HG03045 (cell line): ENCODE measurements around the gene DCTN3.

Experiments used
- ATAC-seq: cut with Tn5 transposase; IDR thresholded peaks from one replicate; pipeline ENCODE4 v1.9.1; 2021; ENCODE audit warnings: mild to moderate bottlenecking, moderate library complexity; ENCODE audit not compliant: unreplicated experiment

The DCTN3 gene

GRCh38 chr9:34575241-34575640, 45.1 kb downstream of the DCTN3 start:
- ATAC-seq: no peak

DNA sequence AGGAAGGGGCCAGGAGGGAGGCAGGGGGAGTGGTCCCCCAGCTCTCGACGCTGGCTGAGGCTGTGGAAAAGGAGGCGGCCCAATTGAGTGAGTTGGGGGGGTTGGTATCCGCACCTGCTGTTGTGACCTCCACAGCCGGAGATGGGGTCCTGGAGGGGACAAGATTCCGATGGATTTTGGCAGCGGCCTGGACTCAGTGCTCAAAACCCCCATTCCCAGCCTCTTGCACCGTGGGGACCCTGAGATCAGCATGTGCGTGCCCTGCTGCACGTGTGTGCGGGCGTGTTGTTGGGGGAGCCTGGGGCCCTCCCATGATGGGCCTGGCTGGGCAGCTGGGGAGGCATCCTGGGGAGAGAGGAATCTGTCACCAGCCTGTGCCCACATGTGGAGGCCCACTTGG, 45.7 kb downstream of the DCTN3 start:
- no peak for ATAC-seq

- no peak for ATAC-seq
Measured at GRCh38 chr9:34573599-34574325, 46.5 kb downstream of the DCTN3 start.

- no peak for ATAC-seq
Measured at GRCh38 chr9:34572628-34573027, 47.7 kb downstream of the DCTN3 start.

GRCh38 chr9:34572092-34572491, 48.2 kb downstream of the DCTN3 start:
- ATAC-seq: no peak

- ATAC-seq: no peak
Measured at GRCh38 chr9:34571481-34571810, 48.8 kb downstream of the DCTN3 start.

- ATAC-seq: no peak
Measured at GRCh38 chr9:34570809-34571480, 49.4 kb downstream of the DCTN3 start.

DNA sequence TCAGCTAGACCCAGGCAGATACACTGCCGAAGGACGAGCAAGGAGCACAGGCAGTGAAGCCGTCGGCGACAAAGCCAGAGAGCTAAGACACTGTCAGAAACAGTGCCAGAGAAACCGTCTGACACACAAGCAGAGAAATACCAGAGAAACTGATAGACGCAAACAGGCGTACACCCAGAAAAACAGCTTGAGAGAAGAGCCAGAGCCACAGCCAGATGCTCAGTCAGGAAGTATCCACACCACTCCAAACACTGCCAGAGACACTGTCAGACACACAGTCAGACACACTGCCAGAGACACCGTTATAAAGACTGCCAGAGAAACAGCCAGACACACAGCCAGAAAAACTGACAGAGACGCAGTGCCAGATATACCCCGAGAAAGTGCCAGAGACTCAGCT, 49.9 kb downstream of the DCTN3 start:
- no peak for ATAC-seq

- no peak for ATAC-seq
Measured at GRCh38 chr9:34568774-34569173, 51.5 kb downstream of the DCTN3 start.

DNA sequence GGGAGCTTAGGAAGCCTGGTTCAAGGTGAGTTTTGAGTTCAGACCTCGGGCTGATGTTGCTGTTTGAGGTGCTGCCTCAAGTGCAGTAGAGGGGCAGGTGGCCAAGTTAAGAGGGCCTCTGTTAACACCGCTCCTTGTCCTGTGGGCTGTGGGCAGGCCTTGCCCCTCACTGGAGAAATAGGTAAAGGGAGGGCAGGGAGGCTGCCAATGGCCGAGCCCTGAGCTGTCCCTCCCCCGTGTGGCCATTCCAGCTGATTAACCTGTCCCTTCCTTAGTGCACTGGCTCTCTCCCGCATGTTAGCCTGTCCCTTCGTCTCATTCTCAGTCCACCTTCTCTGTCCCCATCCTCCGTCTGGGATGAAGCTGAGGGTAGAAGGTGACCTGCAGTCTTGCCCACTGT, 52.2 kb downstream of the DCTN3 start:
- ATAC-seq: no peak

- no peak for ATAC-seq
Measured at GRCh38 chr9:34566972-34567371, 53.3 kb downstream of the DCTN3 start.

GRCh38 chr9:34566322-34566721, 54.0 kb downstream of the DCTN3 start:
- no peak for ATAC-seq

- no peak for ATAC-seq
Measured at GRCh38 chr9:34565856-34566255, 54.4 kb downstream of the DCTN3 start.

DNA sequence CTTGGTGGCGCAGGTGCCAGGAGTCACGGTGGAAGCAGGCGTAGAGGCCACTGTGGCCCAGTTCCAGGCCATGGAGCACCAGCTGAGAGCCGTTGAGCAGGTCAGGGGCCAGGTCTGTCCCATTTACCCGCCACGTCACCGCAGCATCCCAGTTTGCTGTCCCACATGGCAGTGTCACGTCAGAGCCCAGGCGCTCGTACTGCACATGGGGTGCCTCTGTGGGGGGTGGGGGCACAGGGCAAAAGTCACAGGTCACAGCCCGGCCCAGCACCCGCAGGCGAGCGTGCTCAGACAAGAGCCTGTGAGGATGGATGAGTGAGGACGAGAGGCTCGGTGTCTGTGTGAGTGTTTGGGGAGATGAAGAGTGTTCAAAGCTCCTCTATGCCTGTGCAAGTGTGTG, 55.7 kb downstream of the DCTN3 start:
- ATAC-seq: no peak
